Measurements from ENCODE around the gene TBCEL.

The TBCEL gene

GRCh38 chr11:121023848-121024751 is at the start of gene TBCEL:
Gene TBCEL (plus strand): TSS chr11:121024102. CDS start chr11:121045691, 21,589 bp downstream.
- Histone ChIP-seq H3K9me3 (ENCODE audit: insufficient read depth, low read length) (no peaks in the 10 kb centered on the region), H3K4me3 (ENCODE audit: insufficient read length, low read depth) (peak within 1 kb of the TSS; percentile 76), H3K27me3 (ENCODE audit: insufficient read depth, insufficient read length) (no peaks in the 10 kb centered on the region), H3K9ac (ENCODE audit: insufficient read length, low read depth) (peak within 1 kb of the TSS; percentile 88), H3K4me1 (ENCODE audit: insufficient read depth, insufficient read length) (peaks cover 3% of the 10 kb centered on the region), H3K36me3 (ENCODE audit: insufficient read depth, insufficient read length, low read length) (no peaks in the 10 kb centered on the region)
- no peak for TF ChIP-seq YY1 (IDR thresholded peaks at IDR 0.05; ENCODE audit: insufficient read depth, insufficient read length)
- no peak for TF ChIP-seq ZNF274 (IDR thresholded peaks at IDR 0.05; ENCODE audit: low read depth, low read length)
- no peak for TF ChIP-seq SUZ12 (IDR thresholded peaks at IDR 0.05; ENCODE audit: extremely low read depth, insufficient read depth, insufficient read length)
- peak; percentile 87 for DNase-seq (ENCODE audit: low read depth, low spot score)

GRCh38 chr11:120974466-120974865 is 49.4 kb upstream of the TBCEL start:
- Histone ChIP-seq H3K9ac (ENCODE audit: insufficient read length, low read depth) (no peak overlapping the region), H3K4me3 (ENCODE audit: insufficient read length, low read depth) (no peak overlapping the region), H3K27me3 (ENCODE audit: insufficient read depth, insufficient read length) (no peaks in the 10 kb centered on the region), H3K4me1 (ENCODE audit: insufficient read depth, insufficient read length) (no peaks in the 10 kb centered on the region), H3K9me3 (ENCODE audit: insufficient read depth, low read length) (no peaks in the 10 kb centered on the region), H3K36me3 (ENCODE audit: insufficient read depth, insufficient read length, low read length) (no peaks in the 10 kb centered on the region)
- no peak for DNase-seq (ENCODE audit: low read depth, low spot score)
- no peak for TF ChIP-seq YY1 (IDR thresholded peaks at IDR 0.05; ENCODE audit: insufficient read depth, insufficient read length)
- TF ChIP-seq SUZ12 (IDR thresholded peaks at IDR 0.05; ENCODE audit: extremely low read depth, insufficient read depth, insufficient read length): no peak
- no peak for TF ChIP-seq ZNF274 (IDR thresholded peaks at IDR 0.05; ENCODE audit: low read depth, low read length)

GRCh38 chr11:120974965-120975364 is 48.9 kb upstream of the TBCEL start:
- no peak for DNase-seq (ENCODE audit: low read depth, low spot score)
- Histone ChIP-seq H3K27me3 (ENCODE audit: insufficient read depth, insufficient read length) (no peaks in the 10 kb centered on the region), H3K36me3 (ENCODE audit: insufficient read depth, insufficient read length, low read length) (no peaks in the 10 kb centered on the region), H3K9ac (ENCODE audit: insufficient read length, low read depth) (no peak overlapping the region), H3K4me3 (ENCODE audit: insufficient read length, low read depth) (no peak overlapping the region), H3K4me1 (ENCODE audit: insufficient read depth, insufficient read length) (no peaks in the 10 kb centered on the region), H3K9me3 (ENCODE audit: insufficient read depth, low read length) (no peaks in the 10 kb centered on the region)
- TF ChIP-seq YY1 (IDR thresholded peaks at IDR 0.05; ENCODE audit: insufficient read depth, insufficient read length) (no peak), ZNF274 (IDR thresholded peaks at IDR 0.05; ENCODE audit: low read depth, low read length) (no peak), SUZ12 (IDR thresholded peaks at IDR 0.05; ENCODE audit: extremely low read depth, insufficient read depth, insufficient read length) (no peak)

- TF ChIP-seq SUZ12 (IDR thresholded peaks at IDR 0.05; ENCODE audit: extremely low read depth, insufficient read depth, insufficient read length) (no peak), YY1 (IDR thresholded peaks at IDR 0.05; ENCODE audit: insufficient read depth, insufficient read length) (no peak), ZNF274 (IDR thresholded peaks at IDR 0.05; ENCODE audit: low read depth, low read length) (no peak)
- DNase-seq (ENCODE audit: low read depth, low spot score): no peak
- Histone ChIP-seq H3K9me3 (ENCODE audit: insufficient read depth, low read length) (no peaks in the 10 kb centered on the region), H3K4me1 (ENCODE audit: insufficient read depth, insufficient read length) (no peaks in the 10 kb centered on the region), H3K4me3 (ENCODE audit: insufficient read length, low read depth) (no peak overlapping the region), H3K36me3 (ENCODE audit: insufficient read depth, insufficient read length, low read length) (no peaks in the 10 kb centered on the region), H3K27me3 (ENCODE audit: insufficient read depth, insufficient read length) (no peaks in the 10 kb centered on the region), H3K9ac (ENCODE audit: insufficient read length, low read depth) (no peak overlapping the region)
Measured at GRCh38 chr11:120977266-120978137, 46.4 kb upstream of the TBCEL start.

GRCh38 chr11:120978701-120979100 is 45.2 kb upstream of the TBCEL start:
- Histone ChIP-seq H3K27me3 (ENCODE audit: insufficient read depth, insufficient read length) (no peaks in the 10 kb centered on the region), H3K9ac (ENCODE audit: insufficient read length, low read depth) (no peak overlapping the region), H3K36me3 (ENCODE audit: insufficient read depth, insufficient read length, low read length) (no peaks in the 10 kb centered on the region), H3K4me3 (ENCODE audit: insufficient read length, low read depth) (no peak overlapping the region), H3K4me1 (ENCODE audit: insufficient read depth, insufficient read length) (no peaks in the 10 kb centered on the region), H3K9me3 (ENCODE audit: insufficient read depth, low read length) (no peaks in the 10 kb centered on the region)
- no peak for TF ChIP-seq ZNF274 (IDR thresholded peaks at IDR 0.05; ENCODE audit: low read depth, low read length)
- no peak for TF ChIP-seq SUZ12 (IDR thresholded peaks at IDR 0.05; ENCODE audit: extremely low read depth, insufficient read depth, insufficient read length)
- DNase-seq (ENCODE audit: low read depth, low spot score): no peak

GRCh38 chr11:120985718-120986569 is 38.0 kb upstream of the TBCEL start:
- TF ChIP-seq ZNF274 (IDR thresholded peaks at IDR 0.05; ENCODE audit: low read depth, low read length) (no peak), SUZ12 (IDR thresholded peaks at IDR 0.05; ENCODE audit: extremely low read depth, insufficient read depth, insufficient read length) (no peak), YY1 (IDR thresholded peaks at IDR 0.05; ENCODE audit: insufficient read depth, insufficient read length) (no peak)
- no peak for DNase-seq (ENCODE audit: low read depth, low spot score)
- H3K9ac ChIP-seq (ENCODE audit: insufficient read length, low read depth): peak overlapping the region; percentile 26
- no peaks in the 10 kb centered on the region for H3K9me3 ChIP-seq (ENCODE audit: insufficient read depth, low read length)
- peaks cover 6% of the 10 kb centered on the region for H3K4me1 ChIP-seq (ENCODE audit: insufficient read depth, insufficient read length)
- H3K4me3 ChIP-seq (ENCODE audit: insufficient read length, low read depth): peak overlapping the region; percentile 32
- H3K27me3 ChIP-seq (ENCODE audit: insufficient read depth, insufficient read length): peaks cover 7% of the 10 kb centered on the region
- H3K36me3 ChIP-seq (ENCODE audit: insufficient read depth, insufficient read length, low read length): no peaks in the 10 kb centered on the region
